DND-41 (cell line): Measurements from ENCODE around the gene BRD9.

Source experiments
- ATAC-seq: fragments of 200-7000 bp; cut with Tn5 transposase; 3 replicates; pipeline ENCODE4 v1.9.1; 2021; ENCODE audit warnings: low read depth; ENCODE audit not compliant: insufficient read depth
- DNase-seq: peaks from one replicate; pipeline ENCODE4 v3.0.0-alpha.2; 2020
- H2AFZ ChIP-seq: 2 replicates; pipeline ENCODE4 v1.6.0; 2012; ENCODE audit warnings: low read depth, low read length
- H3K27ac ChIP-seq: 2 replicates; pipeline ENCODE4 v1.5.1; 2012; ENCODE audit warnings: low read length, inconsistent platforms
- H3K27me3 ChIP-seq: fragments of 200-600 bp; sonication (generic); 2 replicates; pipeline ENCODE4 v1.6.0; 2012; ENCODE audit warnings: low read length, mild to moderate bottlenecking, inconsistent platforms; ENCODE audit not compliant: insufficient read depth, poor library complexity
- H3K36me3 ChIP-seq: 2 replicates; pipeline ENCODE4 v1.5.1; 2012; ENCODE audit warnings: low read length, inconsistent platforms; ENCODE audit not compliant: insufficient read depth
- H3K4me1 ChIP-seq: 2 replicates; pipeline ENCODE4 v1.5.1; 2012; ENCODE audit warnings: mild to moderate bottlenecking, low read length; ENCODE audit not compliant: insufficient read depth
- H3K4me2 ChIP-seq: 2 replicates; pipeline ENCODE4 v1.6.0; 2012; ENCODE audit warnings: mild to moderate bottlenecking, moderate library complexity, low read length, inconsistent platforms; ENCODE audit not compliant: insufficient read depth
- H3K4me3 ChIP-seq, 2 experiments: fragments of 200-600 bp in 1 of 2; shearing (Covaris generic) in 1 of 2; 2 replicates each; pipeline ENCODE4 v1.5.1; 2012 to 2016; ENCODE audit warnings: inconsistent platforms in 2 of 2, low read length in 2 of 2, mild to moderate bottlenecking in 2 of 2, low read depth in 1 of 2, moderate library complexity in 1 of 2
- H3K79me2 ChIP-seq: 2 replicates; pipeline ENCODE4 v1.6.0; 2012; ENCODE audit warnings: low read length, inconsistent platforms; ENCODE audit not compliant: insufficient read depth
- H3K9ac ChIP-seq: 2 replicates; pipeline ENCODE4 v1.6.0; 2012; ENCODE audit warnings: low read depth, mild to moderate bottlenecking, inconsistent platforms, low read length, moderate library complexity
- H3K9me3 ChIP-seq: 2 replicates; pipeline ENCODE4 v1.5.1; 2012; ENCODE audit warnings: low read length, moderate library complexity, mild to moderate bottlenecking, inconsistent platforms; ENCODE audit not compliant: insufficient read depth, severe bottlenecking
- H4K20me1 ChIP-seq: 2 replicates; pipeline ENCODE4 v1.6.0; 2012; ENCODE audit warnings: low read length; ENCODE audit not compliant: insufficient read depth
- EZH2 ChIP-seq: IDR thresholded peaks from 3 replicates; pipeline ENCODE4 v1.6.1; 2012; ENCODE audit warnings: borderline replicate concordance, low read depth, mild to moderate bottlenecking, moderate library complexity, low read length, inconsistent platforms; ENCODE audit not compliant: severe bottlenecking
- TF ChIP-seq, protein P1 (sequence below): IDR thresholded peaks from 2 replicates; pipeline ENCODE4 v1.5.1; 2012; ENCODE audit warnings: borderline replicate concordance, low read length, moderate library complexity, mild to moderate bottlenecking; ENCODE audit not compliant: poor library complexity, severe bottlenecking; ENCODE audit errors: extremely low read depth

BRD9 gene

DNA sequence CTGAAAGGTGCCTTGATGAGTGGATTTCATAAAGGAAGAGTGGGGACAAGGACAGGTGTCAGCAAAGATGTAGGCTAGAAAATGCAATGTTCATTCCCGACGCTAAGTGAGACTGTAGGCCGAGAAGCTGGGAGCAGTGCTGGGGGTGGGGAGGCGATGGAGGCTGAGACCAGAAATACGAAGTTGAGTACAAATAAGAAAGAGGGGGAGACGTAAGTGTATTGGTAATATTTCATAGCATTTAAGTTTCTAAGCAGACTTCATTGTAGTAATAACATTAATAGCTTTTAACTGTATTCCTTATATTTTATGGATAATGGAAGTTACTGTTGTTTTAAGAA is 11.1 kb upstream of the BRD9 start:
- H3K79me2 ChIP-seq: no peaks in the 10 kb centered on the region
- no peak for DNase-seq
- H3K4me3 ChIP-seq: no peak overlapping the region
- ATAC-seq: no peak
- H3K9ac ChIP-seq: no peak overlapping the region
- no peaks in the 10 kb centered on the region for H3K9me3 ChIP-seq
- H3K36me3 ChIP-seq: peaks cover 85% of the 10 kb centered on the region
- no peak overlapping the region for H3K27ac ChIP-seq
- H3K4me2 ChIP-seq: no peak overlapping the region
- no peak for TF ChIP-seq EZH2
- TF ChIP-seq, protein P1, sequence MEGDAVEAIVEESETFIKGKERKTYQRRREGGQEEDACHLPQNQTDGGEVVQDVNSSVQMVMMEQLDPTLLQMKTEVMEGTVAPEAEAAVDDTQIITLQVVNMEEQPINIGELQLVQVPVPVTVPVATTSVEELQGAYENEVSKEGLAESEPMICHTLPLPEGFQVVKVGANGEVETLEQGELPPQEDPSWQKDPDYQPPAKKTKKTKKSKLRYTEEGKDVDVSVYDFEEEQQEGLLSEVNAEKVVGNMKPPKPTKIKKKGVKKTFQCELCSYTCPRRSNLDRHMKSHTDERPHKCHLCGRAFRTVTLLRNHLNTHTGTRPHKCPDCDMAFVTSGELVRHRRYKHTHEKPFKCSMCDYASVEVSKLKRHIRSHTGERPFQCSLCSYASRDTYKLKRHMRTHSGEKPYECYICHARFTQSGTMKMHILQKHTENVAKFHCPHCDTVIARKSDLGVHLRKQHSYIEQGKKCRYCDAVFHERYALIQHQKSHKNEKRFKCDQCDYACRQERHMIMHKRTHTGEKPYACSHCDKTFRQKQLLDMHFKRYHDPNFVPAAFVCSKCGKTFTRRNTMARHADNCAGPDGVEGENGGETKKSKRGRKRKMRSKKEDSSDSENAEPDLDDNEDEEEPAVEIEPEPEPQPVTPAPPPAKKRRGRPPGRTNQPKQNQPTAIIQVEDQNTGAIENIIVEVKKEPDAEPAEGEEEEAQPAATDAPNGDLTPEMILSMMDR: no peak
- no peaks in the 10 kb centered on the region for H3K27me3 ChIP-seq
- H3K4me1 ChIP-seq: no peaks in the 10 kb centered on the region
- no peak overlapping the region for H2AFZ ChIP-seq
- H4K20me1 ChIP-seq: peaks cover 10% of the 10 kb centered on the region; the same call in 1 of the 2 replicates

- no peak for ATAC-seq
- H3K4me1 ChIP-seq: no peaks in the 10 kb centered on the region
- no peak overlapping the region for H3K4me3 ChIP-seq
- H3K4me2 ChIP-seq: no peak overlapping the region
- TF ChIP-seq, protein P1: no peak
- TF ChIP-seq EZH2: no peak
- no peaks in the 10 kb centered on the region for H3K79me2 ChIP-seq
- DNase-seq: no peak
- H3K27ac ChIP-seq: no peak overlapping the region
- H3K9ac ChIP-seq: no peak overlapping the region
- no peak overlapping the region for H2AFZ ChIP-seq
- no peaks in the 10 kb centered on the region for H3K27me3 ChIP-seq
- H3K9me3 ChIP-seq: no peaks in the 10 kb centered on the region
- peaks cover 73% of the 10 kb centered on the region for H3K36me3 ChIP-seq
- peaks cover 10% of the 10 kb centered on the region; the same call in 1 of the 2 replicates for H4K20me1 ChIP-seq
Measured at GRCh38 chr5:902129-902916, 9.7 kb upstream of the BRD9 start.

- Histone ChIP-seq H4K20me1 (peaks cover 10% of the 10 kb centered on the region; the same call in 1 of the 2 replicates), H3K9me3 (no peaks in the 10 kb centered on the region), H3K27ac (no peak overlapping the region), H3K4me1 (peaks cover 2% of the 10 kb centered on the region), H3K27me3 (no peaks in the 10 kb centered on the region), H2AFZ (no peak overlapping the region), H3K4me3 (no peak overlapping the region), H3K9ac (no peak overlapping the region), H3K79me2 (peaks cover 12% of the 10 kb centered on the region), H3K4me2 (no peak overlapping the region), H3K36me3 (peaks cover 70% of the 10 kb centered on the region)
- ATAC-seq (no peak), DNase-seq (no peak)
- TF ChIP-seq EZH2: no peak
- TF ChIP-seq, protein P1: no peak
Measured at GRCh38 chr5:900781-901180, 8.2 kb upstream of the BRD9 start.
